ENCODE results near the gene MAD1L1.

The MAD1L1 gene

GRCh38 chr7:2131341-2131740, 101.4 kb downstream of the MAD1L1 start:
- Histone ChIP-seq H3K36me3 (ENCODE audit: insufficient read depth, low read depth, low read length) (peaks cover 31% of the 10 kb centered on the region), H3K9me3 (ENCODE audit: insufficient read depth, low read depth, low read length) (no peaks in the 10 kb centered on the region), H3K27me3 (ENCODE audit: insufficient read depth, low read length) (no peaks in the 10 kb centered on the region), H3K4me3 (ENCODE audit: low read length) (no peak overlapping the region), H3K4me1 (ENCODE audit: insufficient read depth, low read length) (no peaks in the 10 kb centered on the region), H3K9ac (ENCODE audit: low read depth, low read length) (no peak overlapping the region), H3K27ac (ENCODE audit: low read length) (no peak overlapping the region)

GRCh38 chr7:2130096-2130375, 102.7 kb downstream of the MAD1L1 start:
- H3K36me3 ChIP-seq (ENCODE audit: insufficient read depth, low read depth, low read length): peaks cover 28% of the 10 kb centered on the region
- H3K27ac ChIP-seq (ENCODE audit: low read length): no peak overlapping the region
- no peaks in the 10 kb centered on the region for H3K27me3 ChIP-seq (ENCODE audit: insufficient read depth, low read length)
- H3K9me3 ChIP-seq (ENCODE audit: insufficient read depth, low read depth, low read length): no peaks in the 10 kb centered on the region
- no peak overlapping the region for H3K4me3 ChIP-seq (ENCODE audit: low read length)
- H3K4me1 ChIP-seq (ENCODE audit: insufficient read depth, low read length): no peaks in the 10 kb centered on the region
- no peak overlapping the region for H3K9ac ChIP-seq (ENCODE audit: low read depth, low read length)

- no peaks in the 10 kb centered on the region for H3K4me1 ChIP-seq (ENCODE audit: insufficient read depth, low read length)
- H3K9me3 ChIP-seq (ENCODE audit: insufficient read depth, low read depth, low read length): no peaks in the 10 kb centered on the region
- no peak overlapping the region; the same call in 1 of the 2 replicates for H3K9ac ChIP-seq (ENCODE audit: low read depth, low read length)
- H3K4me3 ChIP-seq (ENCODE audit: low read length): no peak overlapping the region
- no peaks in the 10 kb centered on the region for H3K27me3 ChIP-seq (ENCODE audit: insufficient read depth, low read length)
- peaks cover 23% of the 10 kb centered on the region for H3K36me3 ChIP-seq (ENCODE audit: insufficient read depth, low read depth, low read length)
- no peak overlapping the region for H3K27ac ChIP-seq (ENCODE audit: low read length)
Observed at GRCh38 chr7:2129323-2130095, 103.2 kb downstream of the MAD1L1 start.

GRCh38 chr7:2128601-2129322, 104.0 kb downstream of the MAD1L1 start:
- H3K36me3 ChIP-seq (ENCODE audit: insufficient read depth, low read depth, low read length): peaks cover 19% of the 10 kb centered on the region
- no peaks in the 10 kb centered on the region for H3K27me3 ChIP-seq (ENCODE audit: insufficient read depth, low read length)
- no peak overlapping the region for H3K4me3 ChIP-seq (ENCODE audit: low read length)
- no peaks in the 10 kb centered on the region for H3K4me1 ChIP-seq (ENCODE audit: insufficient read depth, low read length)
- no peak overlapping the region for H3K27ac ChIP-seq (ENCODE audit: low read length)
- H3K9me3 ChIP-seq (ENCODE audit: insufficient read depth, low read depth, low read length): no peaks in the 10 kb centered on the region
- H3K9ac ChIP-seq (ENCODE audit: low read depth, low read length): no peak overlapping the region

GRCh38 chr7:2126621-2127020, 106.1 kb downstream of the MAD1L1 start:
- H3K9me3 ChIP-seq (ENCODE audit: insufficient read depth, low read depth, low read length): no peaks in the 10 kb centered on the region

GRCh38 chr7:2125931-2126330, 106.8 kb downstream of the MAD1L1 start:
- Histone ChIP-seq H3K36me3 (ENCODE audit: insufficient read depth, low read depth, low read length) (peaks cover 7% of the 10 kb centered on the region), H3K9ac (ENCODE audit: low read depth, low read length) (no peak overlapping the region), H3K4me1 (ENCODE audit: insufficient read depth, low read length) (no peaks in the 10 kb centered on the region)

More at GRCh38 chr7:2126621-2127020, 106.1 kb downstream of the MAD1L1 start:
- H3K4me3 ChIP-seq (ENCODE audit: low read length): no peak overlapping the region
- no peak overlapping the region for H3K9ac ChIP-seq (ENCODE audit: low read depth, low read length)
- no peaks in the 10 kb centered on the region for H3K27me3 ChIP-seq (ENCODE audit: insufficient read depth, low read length)
- H3K27ac ChIP-seq (ENCODE audit: low read length): no peak overlapping the region
- peaks cover 7% of the 10 kb centered on the region for H3K36me3 ChIP-seq (ENCODE audit: insufficient read depth, low read depth, low read length)
- no peaks in the 10 kb centered on the region for H3K4me1 ChIP-seq (ENCODE audit: insufficient read depth, low read length)

GRCh38 chr7:2124604-2125345, 108.0 kb downstream of the MAD1L1 start:
- H3K9me3 ChIP-seq (ENCODE audit: insufficient read depth, low read depth, low read length): no peaks in the 10 kb centered on the region
- no peak overlapping the region for H3K9ac ChIP-seq (ENCODE audit: low read depth, low read length)
- H3K4me1 ChIP-seq (ENCODE audit: insufficient read depth, low read length): no peaks in the 10 kb centered on the region
- no peak overlapping the region for H3K27ac ChIP-seq (ENCODE audit: low read length)
- peaks cover 7% of the 10 kb centered on the region for H3K36me3 ChIP-seq (ENCODE audit: insufficient read depth, low read depth, low read length)
- H3K4me3 ChIP-seq (ENCODE audit: low read length): no peak overlapping the region
- H3K27me3 ChIP-seq (ENCODE audit: insufficient read depth, low read length): no peaks in the 10 kb centered on the region

More at GRCh38 chr7:2125931-2126330, 106.8 kb downstream of the MAD1L1 start:
- H3K27ac ChIP-seq (ENCODE audit: low read length): no peak overlapping the region
- H3K4me3 ChIP-seq (ENCODE audit: low read length): no peak overlapping the region
- H3K9me3 ChIP-seq (ENCODE audit: insufficient read depth, low read depth, low read length): no peaks in the 10 kb centered on the region
- no peaks in the 10 kb centered on the region for H3K27me3 ChIP-seq (ENCODE audit: insufficient read depth, low read length)

- Histone ChIP-seq H3K27ac (ENCODE audit: low read length) (no peak overlapping the region), H3K4me3 (ENCODE audit: low read length) (no peak overlapping the region), H3K9me3 (ENCODE audit: insufficient read depth, low read depth, low read length) (no peaks in the 10 kb centered on the region), H3K9ac (ENCODE audit: low read depth, low read length) (no peak overlapping the region), H3K36me3 (ENCODE audit: insufficient read depth, low read depth, low read length) (peaks cover 7% of the 10 kb centered on the region; the same call in 1 of the 2 replicates), H3K27me3 (ENCODE audit: insufficient read depth, low read length) (no peaks in the 10 kb centered on the region), H3K4me1 (ENCODE audit: insufficient read depth, low read length) (no peaks in the 10 kb centered on the region)
Observed at GRCh38 chr7:2123916-2124315, 108.8 kb downstream of the MAD1L1 start.

- Histone ChIP-seq H3K4me1 (ENCODE audit: insufficient read depth, low read length) (no peaks in the 10 kb centered on the region), H3K27ac (ENCODE audit: low read length) (no peak overlapping the region), H3K4me3 (ENCODE audit: low read length) (no peak overlapping the region), H3K27me3 (ENCODE audit: insufficient read depth, low read length) (no peaks in the 10 kb centered on the region), H3K9ac (ENCODE audit: low read depth, low read length) (no peak overlapping the region), H3K36me3 (ENCODE audit: insufficient read depth, low read depth, low read length) (peaks cover 7% of the 10 kb centered on the region; the same call in 1 of the 2 replicates), H3K9me3 (ENCODE audit: insufficient read depth, low read depth, low read length) (no peaks in the 10 kb centered on the region)
Observed at GRCh38 chr7:2123360-2123759, 109.4 kb downstream of the MAD1L1 start.

- H3K4me1 ChIP-seq (ENCODE audit: insufficient read depth, low read length): no peaks in the 10 kb centered on the region
Observed at GRCh38 chr7:2122651-2123050, 110.1 kb downstream of the MAD1L1 start.

GRCh38 chr7:2120841-2121830, 111.6 kb downstream of the MAD1L1 start:
- no peak overlapping the region for H3K9ac ChIP-seq (ENCODE audit: low read depth, low read length)
- peaks cover 7% of the 10 kb centered on the region; the same call in 1 of the 2 replicates for H3K36me3 ChIP-seq (ENCODE audit: insufficient read depth, low read depth, low read length)
- H3K27me3 ChIP-seq (ENCODE audit: insufficient read depth, low read length): no peaks in the 10 kb centered on the region
- H3K9me3 ChIP-seq (ENCODE audit: insufficient read depth, low read depth, low read length): no peaks in the 10 kb centered on the region
- H3K4me3 ChIP-seq (ENCODE audit: low read length): no peak overlapping the region
- H3K4me1 ChIP-seq (ENCODE audit: insufficient read depth, low read length): no peaks in the 10 kb centered on the region
- no peak overlapping the region for H3K27ac ChIP-seq (ENCODE audit: low read length)

More at GRCh38 chr7:2122651-2123050, 110.1 kb downstream of the MAD1L1 start:
- H3K9me3 ChIP-seq (ENCODE audit: insufficient read depth, low read depth, low read length): no peaks in the 10 kb centered on the region
- H3K27me3 ChIP-seq (ENCODE audit: insufficient read depth, low read length): no peaks in the 10 kb centered on the region
- peaks cover 7% of the 10 kb centered on the region; the same call in 1 of the 2 replicates for H3K36me3 ChIP-seq (ENCODE audit: insufficient read depth, low read depth, low read length)
- H3K4me3 ChIP-seq (ENCODE audit: low read length): no peak overlapping the region
- H3K9ac ChIP-seq (ENCODE audit: low read depth, low read length): no peak overlapping the region
- H3K27ac ChIP-seq (ENCODE audit: low read length): no peak overlapping the region
